HCT116 (cell line): ENCODE measurements around the gene ARF1. TPM values are rescaled to one million over a fixed set of nuclear protein-coding genes. Genes with fewer than 3 reads are reported as not detected.

Experiments used
- ATAC-seq: fragments of 200-7000 bp; cut with Tn5 transposase; 2 replicates; pipeline ENCODE4 v1.9.1; 2020; ENCODE audit warnings: mild to moderate bottlenecking, moderate library complexity
- BruUV-seq: library from RNA; stranded (reverse); fragments of 400-500 nt; replicated peaks from 2 replicates; lab custom pipeline; 2021; lab: Mats Ljungman, UMichigan
- CTCF ChIA-PET: fragments of 300-600 bp; sonication (Branson Sonifier 250); formaldehyde crosslinking; loops from one replicate; lab custom pipeline; 2021; ENCODE audit warnings: antibody characterized with exemption; lab: Charles Lee
- POLR2A ChIA-PET: fragments of 300-600, 350-600 bp; sonication (Branson Sonifier 250); formaldehyde crosslinking; loops from one replicate; lab custom pipeline; 2021; ENCODE audit warnings: antibody characterized with exemption; lab: Charles Lee
- RAD21 ChIA-PET, 2 experiments: fragments of 300-600 bp; sonication (Branson Sonifier 250); formaldehyde crosslinking; loops; one replicate each; lab custom pipeline; 2023; ENCODE audit warnings: low total read pairs in 2 of 2; ENCODE audit not compliant: uncharacterized antibody in 2 of 2, unreplicated experiment in 2 of 2, low non-redundant PET in 1 of 2; lab: Charles Lee
- DNase-seq: peaks from one replicate; pipeline ENCODE4 v3.0.0-alpha.2; 2010; ENCODE audit warnings: low read depth, low spot score
- H2AFZ ChIP-seq: fragments of 200-600 bp; shearing (Covaris generic), sonication (generic); 2 replicates; pipeline ENCODE4 v1.6.1; 2017; ENCODE audit warnings: low read depth, mixed run types, mixed read lengths, antibody characterized with exemption, low read length; ENCODE audit not compliant: poor library complexity, severe bottlenecking
- H3K27ac ChIP-seq: 2 replicates; pipeline ENCODE4 v1.5.1; 2012; ENCODE audit warnings: low read depth, low read length
- H3K27me3 ChIP-seq: fragments of 200-600 bp; sonication (generic); 2 replicates; pipeline ENCODE4 v1.6.1; 2016; ENCODE audit warnings: mixed run types, low read length, mixed read lengths; ENCODE audit not compliant: insufficient read depth
- H3K36me3 ChIP-seq, 2 experiments: fragments of 200-500 bp in 1 of 2; fragments of 200-600 bp in 1 of 2; sonication (Bioruptor generic) in 1 of 2; sonication (generic) in 1 of 2; 2 replicates each; pipeline versions ENCODE4 v1.5.1 to v1.6.1; 2014 to 2016; ENCODE audit warnings: low read length in 2 of 2, inconsistent platforms in 1 of 2, mixed read lengths in 1 of 2, mixed run types in 1 of 2; ENCODE audit not compliant: insufficient read depth in 2 of 2, control insufficient read depth in 1 of 2
- H3K4me1 ChIP-seq, 2 experiments: fragments of 200-600 bp in 1 of 2; sonication (generic) in 1 of 2; 2 replicates each; pipeline versions ENCODE4 v1.5.1 to v1.6.1; 2012 to 2017; ENCODE audit warnings: low read length in 2 of 2, inconsistent platforms in 1 of 2, mild to moderate bottlenecking in 1 of 2, mixed read lengths in 1 of 2, mixed run types in 1 of 2, moderate library complexity in 1 of 2; ENCODE audit not compliant: insufficient read depth in 2 of 2, control insufficient read depth in 1 of 2
- H3K4me2 ChIP-seq: fragments of 200-600 bp; sonication (generic); 2 replicates; pipeline ENCODE4 v1.6.1; 2017; ENCODE audit warnings: mixed run types, low read length, mixed read lengths
- H3K4me3 ChIP-seq, 2 experiments: fragments of 200-600 bp in 1 of 2; sonication (generic) in 1 of 2; replicated peaks in 1 of 2; 2 replicates each; pipeline ENCODE4 v1.5.1; 2011 to 2016; ENCODE audit warnings: low read length in 2 of 2, control low read depth in 1 of 2, low read depth in 1 of 2, mild to moderate bottlenecking in 1 of 2, mixed read lengths in 1 of 2, mixed run types in 1 of 2
- H3K79me2 ChIP-seq: fragments of 200-600 bp; sonication (generic); 2 replicates; pipeline ENCODE4 v1.6.1; 2017; ENCODE audit warnings: mild to moderate bottlenecking, mixed run types, low read length, moderate library complexity, mixed read lengths; ENCODE audit not compliant: insufficient read depth
- H3K9ac ChIP-seq: fragments of 200-600 bp; sonication (generic); 2 replicates; pipeline ENCODE4 v1.6.1; 2016; ENCODE audit warnings: low read length, mixed read lengths
- H3K9me2 ChIP-seq: fragments of 200-600 bp; sonication (generic), shearing (Covaris generic); 2 replicates; pipeline ENCODE4 v1.6.1; 2017; ENCODE audit warnings: mixed run types, mild to moderate bottlenecking, moderate library complexity; ENCODE audit not compliant: insufficient read depth
- H3K9me3 ChIP-seq, 2 experiments: fragments of 200-500 bp in 1 of 2; fragments of 200-600 bp in 1 of 2; sonication (Bioruptor generic) in 1 of 2; sonication (generic) in 1 of 2; 2 replicates each; pipeline ENCODE4 v1.6.1; 2014 to 2017; ENCODE audit warnings: low read length in 2 of 2, mixed read lengths in 2 of 2, inconsistent platforms in 1 of 2, low read depth in 1 of 2, mild to moderate bottlenecking in 1 of 2, mixed run types in 1 of 2, moderate library complexity in 1 of 2; ENCODE audit not compliant: control insufficient read depth in 1 of 2, insufficient read depth in 1 of 2
- H4K20me1 ChIP-seq: fragments of 200-600 bp; sonication (generic), shearing (Covaris generic); 2 replicates; pipeline ENCODE4 v1.6.1; 2017; ENCODE audit warnings: mixed run types, mild to moderate bottlenecking, moderate library complexity; ENCODE audit not compliant: insufficient read depth
- CBX3 ChIP-seq: IDR thresholded peaks from 2 replicates; pipeline ENCODE4 v1.6.1; 2012; ENCODE audit warnings: low read depth
- CEBPB ChIP-seq: IDR thresholded peaks from 2 replicates; pipeline ENCODE4 v1.6.1; 2012; ENCODE audit warnings: low read depth
- CTCF ChIP-seq, 3 experiments: fragments of 200-600 bp in 1 of 3; sonication (generic) in 1 of 3; IDR thresholded peaks in 2 of 3; conservative IDR thresholded peaks in 1 of 3; 2 replicates each; pipeline ENCODE4 v1.5.1; 2012 to 2017; ENCODE audit warnings: low read depth in 2 of 3, low read length in 2 of 3, antibody characterized with exemption in 1 of 3, borderline replicate concordance in 1 of 3, control low read depth in 1 of 3, mild to moderate bottlenecking in 1 of 3, mixed read lengths in 1 of 3, mixed run types in 1 of 3, moderate library complexity in 1 of 3; ENCODE audit not compliant: insufficient read depth in 1 of 3
- EZH2phosphoT487 ChIP-seq: fragments of 200-600 bp; IDR thresholded peaks from 2 replicates; pipeline ENCODE4 v1.6.1; 2018; ENCODE audit warnings: antibody characterized with exemption, borderline replicate concordance
- FOSL1 ChIP-seq: IDR thresholded peaks from 2 replicates; pipeline ENCODE4 v1.6.1; 2012; ENCODE audit warnings: low read depth
- MAX ChIP-seq: IDR thresholded peaks from 2 replicates; pipeline ENCODE4 v1.6.1; 2012
- POLR2A ChIP-seq: IDR thresholded peaks from 2 replicates; pipeline ENCODE4 v1.7.0; 2011; ENCODE audit warnings: borderline replicate concordance; ENCODE audit not compliant: insufficient read depth, insufficient read length; ENCODE audit errors: extremely low read depth
- POLR2AphosphoS5 ChIP-seq: IDR thresholded peaks from 2 replicates; pipeline ENCODE4 v1.6.1; 2011; ENCODE audit warnings: mild to moderate bottlenecking, low read depth, low read length, moderate library complexity
- RAD21 ChIP-seq: IDR thresholded peaks from 2 replicates; pipeline ENCODE4 v1.6.1; 2012; ENCODE audit warnings: low read depth, mild to moderate bottlenecking
- SP1 ChIP-seq: IDR thresholded peaks from 2 replicates; pipeline ENCODE4 v1.6.1; 2012; ENCODE audit warnings: low read depth
- YY1 ChIP-seq: IDR thresholded peaks from 2 replicates; pipeline ENCODE4 v1.6.1; 2011; ENCODE audit warnings: low read length, low read depth, moderate library complexity, mild to moderate bottlenecking; ENCODE audit not compliant: insufficient replicate concordance; ENCODE audit errors: extremely low read depth
- intact Hi-C: fragments of 100-400 bp; cut with micrococcal nuclease; formaldehyde crosslinking; loops from 2 replicates; pipeline ENCODE4 v1.10.0; 2022
- total RNA-seq: library from RNA; stranded (reverse); gene quantifications from one replicate; pipeline ENCODE4 v1.2.1, GENCODE V29; 2021; ENCODE audit not compliant: unreplicated experiment

Gene ARF1
- total RNA-seq, 1 experiment from 2014 or later, result 394 TPM

- no peak overlapping the region for H3K27ac ChIP-seq
- H3K4me2 ChIP-seq, result no peak overlapping the region
- H3K79me2 ChIP-seq, result no peaks in the 10 kb centered on the region
- H3K9me3 ChIP-seq, result no peaks in the 10 kb centered on the region; a peak in 1 of 4 replicates
- intact Hi-C loops, result no loop called here
- ChIA-PET CTCF (no interaction called here), RAD21 (no interaction called here), POLR2A (no interaction called here)
- H2AFZ ChIP-seq, result no peak overlapping the region
- TF ChIP-seq CBX3 (peak; percentile 60; the same call in 1 of the 2 replicates), SP1 (no peak), EZH2phosphoT487 (no peak), CEBPB (no peak), FOSL1 (no peak), CTCF (IDR thresholded peaks at IDR 0.05 in 2 of 3, conservative IDR thresholded peaks at IDR 0.05 in 1 of 3; ENCODE audit: borderline replicate concordance in 1 of 3, insufficient read depth in 1 of 3, low read depth in 2 of 3, low read length in 2 of 3) (no peak)
- no peak overlapping the region for H3K9ac ChIP-seq
- DNase-seq (no peak), ATAC-seq (no peak)
- no peaks in the 10 kb centered on the region for H3K27me3 ChIP-seq
- no peaks in the 10 kb centered on the region for H3K4me1 ChIP-seq
- no peaks in the 10 kb centered on the region for H3K36me3 ChIP-seq
- H3K9me2 ChIP-seq, result no peaks in the 10 kb centered on the region
- no peaks in the 10 kb centered on the region for H4K20me1 ChIP-seq
- no peak overlapping the region for H3K4me3 ChIP-seq
- no TSS peak for BruUV-seq
These were observed 49.1 kb upstream of the ARF1 start for GRCh38 chr1:228033376-228033775.

- Histone ChIP-seq H3K9me2 (no peaks in the 10 kb centered on the region), H3K4me1 (no peaks in the 10 kb centered on the region), H3K4me3 (no peak overlapping the region), H4K20me1 (no peaks in the 10 kb centered on the region), H3K27ac (no peak overlapping the region), H2AFZ (no peak overlapping the region), H3K4me2 (no peak overlapping the region), H3K9ac (no peak overlapping the region), H3K36me3 (no peaks in the 10 kb centered on the region), H3K9me3 (no peaks in the 10 kb centered on the region; a peak in 1 of 4 replicates), H3K79me2 (no peaks in the 10 kb centered on the region), H3K27me3 (no peaks in the 10 kb centered on the region)
- CTCF ChIA-PET, result no interaction called here
- ATAC-seq, result no peak
- TF ChIP-seq POLR2AphosphoS5 (no peak), MAX (no peak), POLR2A (no peak), CTCF (IDR thresholded peaks at IDR 0.05 in 2 of 3, conservative IDR thresholded peaks at IDR 0.05 in 1 of 3; ENCODE audit: borderline replicate concordance in 1 of 3, insufficient read depth in 1 of 3, low read depth in 2 of 3, low read length in 2 of 3) (no peak), YY1 (no peak), RAD21 (no peak), EZH2phosphoT487 (no peak)
- intact Hi-C loops, result no loop called here
- DNase-seq, result no peak
- RAD21 ChIA-PET, result no interaction called here
- POLR2A ChIA-PET, result no interaction called here
- no TSS peak for BruUV-seq
These were observed 47.3 kb upstream of the ARF1 start for GRCh38 chr1:228034954-228035837.
